ENCODE measurements around the gene IL25. TPM values are rescaled to one million over a fixed set of nuclear protein-coding genes. Genes with fewer than 3 reads are reported as not detected.
A peak's percentile ranks its signal among the peaks of the same experiment; 100 is the strongest.
"Not testable (repeated sequence)": the region's sequence is repeated elsewhere in the genome, so short reads cannot be mapped to it uniquely, and the experiment has no call there.

The IL25 gene
- total RNA-seq, 1 donor from 2014 or later: not detected

DNA sequence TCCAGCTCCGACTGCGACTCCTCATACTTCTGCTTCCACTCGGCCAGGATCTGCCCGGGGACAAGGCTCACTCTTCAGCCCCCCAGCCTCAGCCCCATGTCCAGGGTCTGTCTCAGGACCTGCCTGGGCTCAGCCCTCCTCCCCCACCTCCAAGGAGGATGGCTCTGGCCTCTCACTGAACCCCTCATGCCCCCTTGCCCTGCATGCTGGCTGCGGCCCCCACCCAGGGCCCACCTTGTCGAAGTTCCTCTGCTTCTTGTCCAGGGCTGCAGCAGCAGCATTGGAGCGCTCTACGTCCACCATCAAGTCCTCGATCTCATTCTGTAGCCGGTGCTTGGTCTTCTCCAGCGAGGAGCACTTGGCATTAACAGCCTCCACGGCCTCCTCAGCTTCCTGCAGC is 44.7 kb downstream of the IL25 start:
- DNase-seq (ENCODE audit: low spot score); intact Hi-C loops (cut with DNase I); ATAC-seq: not testable (repeated sequence)

DNA sequence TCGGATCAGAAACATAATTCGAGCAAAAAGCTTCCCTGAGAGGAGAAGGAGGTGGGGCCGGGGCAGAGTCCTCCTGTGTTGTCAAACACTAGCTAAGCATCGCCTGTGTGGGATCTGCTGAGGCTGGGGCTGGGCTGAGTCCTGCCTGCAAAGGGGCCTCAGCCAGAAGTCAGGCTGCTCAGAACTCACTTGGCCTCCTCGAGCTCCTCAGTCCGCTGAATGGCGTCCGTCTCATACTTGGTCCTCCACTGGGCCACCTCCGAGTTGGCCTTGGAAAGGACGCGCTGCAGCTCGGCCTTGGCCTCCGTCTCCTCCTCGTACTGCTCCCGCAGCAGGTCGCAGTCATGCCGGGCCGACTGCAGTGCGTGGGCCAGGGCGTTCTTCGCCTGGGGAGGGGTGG is 45.4 kb downstream of the IL25 start:
- intact Hi-C loops (cut with DNase I): no loop called here
- ATAC-seq: no peak
- no peak for DNase-seq (ENCODE audit: low spot score)

DNA sequence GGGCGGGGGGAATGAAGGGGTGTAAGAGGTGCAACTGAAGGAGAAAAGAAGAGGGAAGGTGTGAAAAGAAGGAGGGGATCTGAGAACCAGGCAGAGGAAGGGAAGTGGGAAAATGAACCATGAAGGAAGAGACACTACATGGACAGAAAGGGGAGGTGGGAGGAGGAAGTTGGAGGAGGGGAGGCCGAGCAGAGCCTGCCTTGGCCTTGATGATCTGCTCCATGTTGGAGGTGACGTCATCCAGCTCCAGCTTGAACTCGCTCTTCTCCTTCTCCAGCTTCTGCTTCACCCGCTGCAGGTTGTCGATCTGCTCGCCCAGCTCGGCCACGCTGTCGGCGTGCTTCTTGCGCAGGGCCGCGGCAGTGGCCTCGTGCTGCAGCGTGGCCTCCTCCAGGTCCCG is 47.0 kb downstream of the IL25 start:
- ATAC-seq: not testable (repeated sequence)

DNA sequence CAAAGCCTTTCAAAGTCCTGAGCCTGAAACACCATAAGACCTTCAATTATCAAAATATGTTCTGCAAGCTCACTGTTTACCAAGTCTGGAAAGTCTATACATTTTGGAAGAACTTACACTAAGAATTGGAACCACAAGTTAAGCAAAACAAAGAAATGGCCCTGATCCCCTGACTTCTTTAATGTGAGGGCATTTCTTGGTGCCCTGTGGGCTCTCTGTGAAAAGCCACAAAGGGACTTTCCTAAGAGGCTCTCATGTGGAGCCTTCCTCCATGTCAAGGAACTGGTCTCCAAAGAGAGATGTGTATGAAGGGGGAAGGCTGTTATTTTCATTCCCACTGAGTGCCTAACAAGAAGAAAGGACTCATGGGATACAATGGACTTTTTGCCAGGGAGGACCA is 49.0 kb downstream of the IL25 start:
- DNase-seq (ENCODE audit: low spot score) (no peak), ATAC-seq (no peak)
- intact Hi-C loops (cut with DNase I): no loop called here

More for the DNA sequence above, 47.0 kb downstream of the IL25 start:
- intact Hi-C loops (cut with DNase I); DNase-seq (ENCODE audit: low spot score): not testable (repeated sequence)

DNA sequence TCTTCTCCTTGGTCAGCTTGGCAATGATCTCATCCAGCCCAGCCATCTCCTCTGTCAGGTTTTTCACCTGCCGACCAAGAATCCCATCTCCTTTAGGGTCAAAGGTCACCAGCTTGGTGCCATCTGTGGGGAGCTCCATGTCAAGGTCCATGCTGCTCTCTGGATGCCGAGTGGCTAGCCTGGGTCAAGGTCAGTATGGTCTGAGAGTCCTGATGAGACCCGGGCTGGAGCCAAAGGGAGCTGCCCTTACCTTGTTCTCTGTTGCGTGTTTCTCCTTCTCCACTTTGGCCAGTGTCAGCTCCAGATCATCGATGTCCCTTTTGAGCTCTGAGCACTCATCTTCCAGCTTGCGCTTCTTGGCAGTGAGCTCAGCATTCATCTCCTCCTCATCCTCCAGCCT is 51.0 kb downstream of the IL25 start:
- ATAC-seq: no peak

DNA sequence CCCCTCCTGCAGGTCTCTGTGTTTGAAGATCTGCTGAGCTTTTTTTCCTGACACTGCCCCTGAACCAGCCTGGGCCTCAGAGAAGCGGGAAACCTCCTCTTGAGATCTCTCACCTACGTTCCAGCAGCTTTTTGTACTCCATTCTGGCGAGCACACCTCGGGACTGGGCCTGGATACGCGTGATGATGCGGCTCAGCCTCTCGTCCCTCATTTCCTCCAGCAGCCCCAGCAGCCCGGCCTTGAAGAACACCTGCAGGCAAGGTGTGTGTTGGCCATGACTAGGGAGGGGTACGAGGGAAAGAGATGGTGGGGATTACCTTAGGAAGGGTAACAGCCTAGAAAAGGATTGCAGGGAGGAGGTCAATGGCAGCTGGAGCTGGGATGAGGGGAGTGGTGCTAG is 52.6 kb downstream of the IL25 start:
- ATAC-seq: no peak
- intact Hi-C loops (cut with DNase I): no loop called here
- DNase-seq (ENCODE audit: low spot score): no peak

More for the DNA sequence above, 51.0 kb downstream of the IL25 start:
- no peak for DNase-seq (ENCODE audit: low spot score)
- intact Hi-C loops (cut with DNase I): no loop called here

DNA sequence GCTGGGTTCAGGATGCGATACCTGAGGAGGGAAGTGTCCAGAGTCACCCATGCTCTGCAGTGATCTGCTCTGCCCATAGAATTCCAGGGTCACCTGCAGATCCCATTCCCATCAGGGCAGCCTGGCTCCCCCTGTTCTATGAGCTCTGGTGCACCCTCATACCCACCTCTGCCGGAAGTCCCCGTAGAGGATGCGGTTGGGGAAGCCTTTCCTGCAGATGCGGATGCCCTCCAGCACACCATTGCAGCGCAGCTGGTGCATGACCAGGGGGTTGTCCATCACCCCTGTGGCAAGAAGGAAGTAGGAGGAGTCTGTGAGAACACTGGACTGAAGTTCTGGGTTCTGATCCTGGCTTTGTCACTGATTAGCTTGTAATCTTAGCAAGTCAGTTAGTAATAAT is 53.2 kb downstream of the IL25 start:
- intact Hi-C loops (cut with DNase I); DNase-seq (ENCODE audit: low spot score); ATAC-seq: not testable (repeated sequence)

Small RNAs within 50 kb of the gene (microRNA-seq; reads per million reads assigned to microRNA genes)
- 4.0 reads per million, percentile 7 among the genes with 10 or more reads in this experiment for gene MIR208A
- gene MIR208B: 84.7 reads per million, percentile 54 among the genes with 10 or more reads in this experiment

Other genes starting within 250 kb of the IL25 start
- gene SLC7A8, start 189.1 kb upstream of the IL25 start, total RNA-seq: 15.0 TPM
- not detected for gene RNF212B, start 134.9 kb upstream of the IL25 start, total RNA-seq
- 8.3 TPM for gene HOMEZ, start 86.7 kb upstream of the IL25 start, total RNA-seq
- gene PPP1R3E, start 70.0 kb upstream of the IL25 start, total RNA-seq: 24.0 TPM
- 56.5 TPM for gene BCL2L2, start 66.0 kb upstream of the IL25 start, total RNA-seq
- gene PABPN1, start 51.4 kb upstream of the IL25 start, total RNA-seq: 135 TPM
- gene SLC22A17, start 19.9 kb upstream of the IL25 start, total RNA-seq: 67.3 TPM
- 46.6 TPM for gene EFS, start 7.6 kb upstream of the IL25 start, total RNA-seq
- 75.3 TPM for gene CMTM5, start 4.2 kb downstream of the IL25 start, total RNA-seq
- not detected for gene MYH6, start 35.5 kb downstream of the IL25 start, total RNA-seq
- gene MYH7, start 62.9 kb downstream of the IL25 start, total RNA-seq: 0.18 TPM
- gene NGDN, start 96.9 kb downstream of the IL25 start, total RNA-seq: 41.1 TPM
- 7.4 TPM for gene ZFHX2, start 179.0 kb downstream of the IL25 start, total RNA-seq
- gene THTPA, start 183.5 kb downstream of the IL25 start, total RNA-seq: 19.7 TPM
- 59.6 TPM for gene AP1G2, start 195.0 kb downstream of the IL25 start, total RNA-seq
- gene JPH4, start 206.0 kb downstream of the IL25 start, total RNA-seq: 0.85 TPM